Iris pigment epithelial cell (primary cell): ENCODE data around the gene FASLG.
"Not testable (repeated sequence)": the region's sequence is repeated elsewhere in the genome, so short reads cannot be mapped to it uniquely, and the experiment has no call there.

Experiments
- DNase-seq: peaks from one replicate; pipeline ENCODE4 v3.0.0-alpha.2; 2011; ENCODE audit warnings: low read depth

The FASLG gene, protein sequence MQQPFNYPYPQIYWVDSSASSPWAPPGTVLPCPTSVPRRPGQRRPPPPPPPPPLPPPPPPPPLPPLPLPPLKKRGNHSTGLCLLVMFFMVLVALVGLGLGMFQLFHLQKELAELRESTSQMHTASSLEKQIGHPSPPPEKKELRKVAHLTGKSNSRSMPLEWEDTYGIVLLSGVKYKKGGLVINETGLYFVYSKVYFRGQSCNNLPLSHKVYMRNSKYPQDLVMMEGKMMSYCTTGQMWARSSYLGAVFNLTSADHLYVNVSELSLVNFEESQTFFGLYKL

DNA sequence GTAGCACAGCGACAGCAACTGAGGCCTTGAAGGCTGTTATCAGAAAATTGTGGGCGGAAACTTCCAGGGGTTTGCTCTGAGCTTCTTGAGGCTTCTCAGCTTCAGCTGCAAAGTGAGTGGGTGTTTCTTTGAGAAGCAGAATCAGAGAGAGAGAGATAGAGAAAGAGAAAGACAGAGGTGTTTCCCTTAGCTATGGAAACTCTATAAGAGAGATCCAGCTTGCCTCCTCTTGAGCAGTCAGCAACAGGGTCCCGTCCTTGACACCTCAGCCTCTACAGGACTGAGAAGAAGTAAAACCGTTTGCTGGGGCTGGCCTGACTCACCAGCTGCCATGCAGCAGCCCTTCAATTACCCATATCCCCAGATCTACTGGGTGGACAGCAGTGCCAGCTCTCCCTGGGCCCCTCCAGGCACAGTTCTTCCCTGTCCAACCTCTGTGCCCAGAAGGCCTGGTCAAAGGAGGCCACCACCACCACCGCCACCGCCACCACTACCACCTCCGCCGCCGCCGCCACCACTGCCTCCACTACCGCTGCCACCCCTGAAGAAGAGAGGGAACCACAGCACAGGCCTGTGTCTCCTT is at the start of gene FASLG:
Gene FASLG, plus strand, starts transcription at position 233 of the 583 bp plus-strand sequence. Its CDS starts 99 bp downstream, at position 332.
- no peak for DNase-seq

DNA sequence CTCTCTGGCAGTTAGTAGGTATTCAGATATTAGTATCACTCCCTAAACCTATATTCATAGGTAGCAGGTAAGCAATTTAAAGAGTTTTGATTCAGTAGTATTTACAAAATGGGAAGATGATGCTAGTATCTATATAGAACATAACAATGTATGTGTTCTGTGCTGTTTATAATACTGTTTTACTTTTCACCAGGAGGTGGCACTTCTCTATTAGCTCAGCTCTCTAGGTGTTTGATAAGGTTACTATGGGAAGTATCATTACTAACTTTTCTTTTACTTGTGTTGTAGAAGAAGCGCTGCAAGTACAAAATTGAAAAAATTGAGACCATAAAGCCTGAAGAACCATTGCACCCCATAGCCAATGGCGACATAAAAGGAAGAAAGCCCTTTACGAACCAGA is 49.4 kb upstream of the FASLG start:
- DNase-seq: peak; percentile 27

DNA sequence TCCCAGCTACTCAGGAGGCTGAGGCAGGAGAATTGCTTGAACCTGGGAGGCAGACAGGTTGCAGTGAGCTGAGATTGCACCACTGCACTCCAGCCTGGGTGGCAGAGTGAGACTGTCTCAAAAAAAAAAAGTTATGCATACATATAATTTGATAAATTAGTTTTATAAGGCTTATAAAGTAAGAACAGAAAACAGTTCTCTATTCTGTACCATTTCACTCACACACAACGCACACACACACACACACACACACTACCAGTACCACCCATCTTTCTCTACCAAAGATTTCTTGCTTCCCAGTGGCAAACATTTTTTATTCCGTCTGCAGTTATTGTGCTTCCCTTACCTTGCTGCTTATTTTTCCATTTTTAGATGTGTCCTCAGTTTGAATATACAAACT is 46.4 kb upstream of the FASLG start:
- DNase-seq: no peak

GRCh38 chr1:172613294-172613693 is 45.6 kb upstream of the FASLG start:
- peak; percentile 54 for DNase-seq

DNA sequence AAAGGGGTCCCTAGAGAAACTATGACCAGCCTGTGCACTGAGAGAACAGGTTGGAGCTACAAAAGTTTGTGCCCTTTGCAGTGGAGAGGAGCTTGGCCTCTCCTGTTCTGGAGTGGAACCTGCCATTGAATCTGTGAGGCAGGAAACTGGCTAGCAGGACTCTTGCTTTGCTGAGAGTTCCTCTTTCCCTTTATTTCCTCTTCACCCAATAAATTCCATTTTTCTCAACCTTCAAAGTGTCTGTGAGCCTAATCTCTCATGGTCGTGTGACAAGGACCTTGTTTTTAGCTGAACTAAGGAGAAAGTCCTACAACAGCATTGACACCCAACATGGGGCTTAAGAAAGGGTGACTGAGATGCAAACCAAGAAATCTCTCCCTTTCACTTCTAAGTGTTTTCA is 42.7 kb upstream of the FASLG start:
- DNase-seq: no peak

DNA sequence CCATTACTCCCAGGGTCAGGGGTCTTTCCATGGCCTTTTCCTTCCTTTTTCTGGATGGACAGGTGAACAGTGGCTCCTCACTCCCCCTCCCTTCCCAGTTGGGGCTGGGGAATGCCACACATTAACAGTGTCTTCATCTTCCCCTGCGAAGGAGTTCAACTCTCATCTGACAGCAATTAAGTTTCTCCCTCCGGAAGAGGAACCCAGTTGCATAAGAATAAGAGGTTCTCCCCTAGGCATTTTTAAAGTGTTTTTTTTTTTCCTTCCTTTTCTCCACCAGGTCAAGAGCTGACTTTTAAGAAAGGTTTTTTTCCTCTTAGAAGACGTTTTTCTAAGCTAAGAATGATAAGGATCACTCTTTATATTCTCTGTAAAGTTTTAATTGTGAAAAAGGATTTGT is 42.3 kb upstream of the FASLG start:
- no peak for DNase-seq

GRCh38 chr1:172620603-172621002 is 38.3 kb upstream of the FASLG start:
- not testable (repeated sequence) for DNase-seq

DNA sequence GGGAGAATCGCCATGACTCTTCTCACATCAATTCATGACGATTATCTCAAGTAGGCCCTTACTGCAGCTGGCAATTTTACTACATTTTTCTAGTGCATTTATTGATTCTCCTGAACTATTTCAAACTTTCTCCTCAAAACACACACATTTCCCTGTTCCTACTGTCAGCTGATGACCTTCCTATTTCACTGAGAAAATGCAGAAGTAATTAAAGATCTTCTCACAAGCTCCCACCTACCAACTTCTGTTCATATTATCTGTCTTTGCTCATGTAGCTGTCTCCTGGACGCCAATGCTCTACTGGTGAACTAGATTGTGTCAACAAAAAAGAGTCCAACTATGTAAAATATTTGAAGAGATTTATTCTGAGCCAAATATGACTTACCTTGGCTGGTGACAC is 36.4 kb upstream of the FASLG start:
- DNase-seq: no peak

GRCh38 chr1:172623748-172624147 is 35.2 kb upstream of the FASLG start:
- no peak for DNase-seq

DNA sequence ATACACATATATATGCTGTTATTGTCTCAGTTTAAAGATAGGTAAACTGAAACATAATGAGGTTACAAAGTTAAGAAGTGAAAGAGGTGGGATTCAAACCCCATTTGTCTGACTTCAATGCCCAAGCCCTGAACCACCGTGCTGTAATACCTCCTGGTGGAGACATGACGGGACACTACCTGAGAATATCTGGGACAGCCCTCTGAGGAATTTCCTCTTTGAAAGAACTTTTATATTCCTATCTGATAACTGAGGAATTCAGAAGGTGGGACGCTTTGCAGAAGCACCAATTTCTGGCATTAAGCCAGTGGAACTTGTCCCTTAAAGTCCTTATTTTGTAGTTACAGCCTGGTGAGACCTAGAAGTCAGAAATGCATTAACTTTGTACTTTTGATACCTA is 32.1 kb upstream of the FASLG start:
- DNase-seq: no peak

DNA sequence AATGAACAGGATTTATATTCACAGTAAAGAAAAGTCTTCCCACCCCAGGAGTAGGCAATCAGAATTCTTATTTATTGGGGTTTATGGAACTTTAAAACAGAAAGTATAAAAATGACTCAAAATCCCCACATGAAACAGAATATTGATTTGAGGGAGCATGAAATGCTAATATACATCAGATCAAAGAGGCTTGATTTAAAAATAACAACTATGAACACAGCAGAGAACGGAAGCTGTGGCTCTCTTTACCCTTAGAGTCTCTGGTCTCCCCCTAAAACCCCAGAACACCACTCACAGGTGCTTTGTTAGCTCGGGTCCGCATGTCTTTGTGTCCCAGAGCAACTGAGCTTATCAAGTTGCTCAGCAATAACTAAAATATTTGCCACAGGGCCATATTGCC is 31.2 kb upstream of the FASLG start:
- DNase-seq: no peak

- peak; percentile 72 for DNase-seq
These were observed 30.5 kb upstream of the FASLG start for GRCh38 chr1:172628401-172628800.

DNA sequence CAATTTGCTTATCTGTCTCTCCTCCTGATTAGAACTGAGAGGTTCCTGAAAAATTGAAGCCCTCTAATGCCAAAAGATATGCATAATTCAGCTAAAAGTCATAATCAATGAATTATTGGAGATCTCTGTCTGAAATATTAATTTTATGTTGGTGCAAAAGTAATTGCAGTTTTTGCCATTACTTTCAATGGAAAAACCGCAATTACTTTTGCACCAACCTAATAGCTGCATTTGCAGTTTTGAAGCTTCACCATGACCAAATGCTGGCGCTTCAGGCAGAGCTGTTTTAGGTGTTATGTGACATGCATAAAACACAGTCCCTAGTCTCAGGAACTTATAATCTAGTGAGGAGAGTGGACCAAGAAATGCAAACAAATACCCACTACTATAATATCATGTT is 29.7 kb upstream of the FASLG start:
- no peak for DNase-seq

DNA sequence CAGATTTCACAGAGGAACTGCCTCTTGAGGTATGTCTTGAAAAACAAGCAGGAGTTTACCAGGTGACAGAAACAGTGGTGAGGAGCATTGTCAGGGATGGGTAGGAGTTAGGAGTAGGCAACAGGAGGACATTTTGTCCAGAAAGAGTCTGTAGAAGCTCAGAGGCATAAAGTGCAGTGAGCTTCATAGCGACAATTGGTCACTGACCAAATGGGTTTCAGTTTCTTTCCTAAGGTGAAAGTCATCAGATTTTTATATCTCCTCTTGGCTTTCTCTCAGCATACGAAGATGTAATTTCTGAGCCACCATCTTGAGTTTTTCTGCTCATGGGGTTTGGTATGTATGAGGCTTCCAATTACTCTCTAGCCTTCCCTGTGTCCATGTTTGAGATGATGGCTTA is 29.3 kb upstream of the FASLG start:
- DNase-seq: no peak

DNA sequence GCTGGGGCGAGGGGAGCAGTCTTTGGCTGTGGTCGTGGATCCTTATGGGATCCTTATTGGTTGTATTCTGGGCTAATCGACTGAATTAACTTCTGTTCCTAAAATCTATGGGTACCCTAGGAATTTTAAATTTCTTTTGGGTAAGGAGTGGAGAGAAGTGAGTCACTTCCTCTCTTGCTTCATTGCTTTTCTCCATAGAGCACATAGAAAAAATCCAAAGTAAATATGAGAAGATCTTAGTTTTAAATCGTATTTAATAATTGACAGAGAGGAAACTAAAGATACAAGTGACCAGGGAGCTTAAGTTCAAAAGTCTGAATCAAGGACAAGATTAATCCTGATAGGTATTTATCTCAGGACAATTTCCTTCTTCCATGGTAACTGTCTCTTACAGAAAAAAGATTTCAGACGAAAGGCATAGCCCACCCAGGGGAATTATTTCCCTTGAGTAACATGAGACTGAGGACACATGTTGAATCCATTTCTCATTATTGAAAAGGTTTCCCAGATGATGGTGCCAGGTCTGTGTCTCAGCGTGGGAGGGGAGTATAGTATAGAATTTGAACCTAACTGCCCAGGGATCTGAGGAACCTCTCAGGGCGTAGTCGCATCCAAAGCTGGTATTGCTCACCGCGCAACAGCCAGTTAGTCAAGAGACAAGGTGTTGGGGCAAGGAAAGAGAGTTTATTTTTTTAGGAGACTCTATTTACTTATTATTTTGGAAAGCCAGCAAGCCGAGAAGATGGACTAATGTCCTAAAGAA is 28.7 kb upstream of the FASLG start:
- DNase-seq: peak; percentile 53

DNA sequence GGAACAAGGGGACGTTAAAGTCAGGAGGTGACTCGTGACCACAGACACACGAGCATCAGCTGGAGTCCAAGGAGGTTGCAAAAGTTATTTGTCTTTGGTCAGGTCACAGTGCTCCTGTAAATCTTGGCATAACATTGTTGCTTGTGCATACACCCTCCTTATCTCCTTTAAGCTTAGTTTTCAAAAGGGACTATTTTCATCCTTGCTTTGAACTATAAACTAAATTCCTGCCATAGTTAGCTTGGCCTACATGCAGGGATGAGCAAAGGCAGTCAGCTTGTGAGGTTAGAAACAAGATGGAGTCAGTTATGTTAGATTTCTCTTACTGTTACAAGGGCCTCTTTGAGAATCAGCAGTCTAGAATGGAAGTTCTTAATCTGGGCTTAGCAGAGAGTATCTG is 28.0 kb upstream of the FASLG start:
- DNase-seq: peak; percentile 45

GRCh38 chr1:172637522-172637921 is 21.4 kb upstream of the FASLG start:
- DNase-seq: peak; percentile 98

- DNase-seq: no peak
These were observed 20.7 kb upstream of the FASLG start for GRCh38 chr1:172638249-172638648.

DNA sequence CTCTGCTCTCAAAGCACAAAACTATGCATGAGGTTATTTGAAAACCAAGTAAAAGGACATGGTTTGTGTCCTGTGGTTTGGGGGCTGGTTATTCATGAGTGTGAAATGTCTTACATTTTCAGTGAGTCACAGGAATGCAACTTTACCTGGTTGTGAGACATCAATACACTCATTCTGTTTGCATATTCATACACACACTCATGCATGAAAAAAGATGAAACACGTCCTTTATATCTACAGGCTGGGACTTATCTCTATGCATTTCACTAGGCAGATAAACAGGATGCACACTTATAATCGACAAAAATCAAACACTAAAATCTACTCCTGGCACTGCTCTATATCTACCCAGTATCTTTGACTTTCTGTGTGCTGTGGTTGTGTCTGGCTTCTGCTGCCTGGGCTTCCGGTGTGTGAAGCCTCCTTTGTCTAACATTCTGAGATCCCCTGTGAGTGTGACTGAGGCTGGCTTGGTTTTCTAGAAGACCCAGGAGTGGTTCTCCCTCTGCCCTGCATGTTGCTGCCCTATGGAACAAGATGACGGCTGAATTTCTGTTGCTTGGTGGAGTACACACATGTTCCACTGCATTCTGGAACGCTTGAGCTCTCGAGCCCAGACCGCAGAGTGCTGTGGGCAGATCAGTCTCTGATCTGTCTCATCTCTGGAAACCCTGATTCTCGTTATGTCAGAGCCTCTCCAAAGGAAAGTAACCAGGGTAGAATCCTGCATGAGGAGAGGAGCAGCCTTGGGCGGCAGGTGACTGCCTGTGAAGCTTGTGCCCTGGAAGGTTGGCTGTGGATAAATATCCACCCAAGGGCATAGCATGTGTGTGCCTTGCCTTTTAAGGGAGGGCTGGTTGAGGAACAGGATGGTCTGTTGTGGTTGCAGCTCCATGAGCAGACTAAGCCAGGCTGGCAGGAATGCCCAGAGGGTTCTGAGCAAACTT is 19.7 kb upstream of the FASLG start:
- peak; percentile 98 for DNase-seq

DNA sequence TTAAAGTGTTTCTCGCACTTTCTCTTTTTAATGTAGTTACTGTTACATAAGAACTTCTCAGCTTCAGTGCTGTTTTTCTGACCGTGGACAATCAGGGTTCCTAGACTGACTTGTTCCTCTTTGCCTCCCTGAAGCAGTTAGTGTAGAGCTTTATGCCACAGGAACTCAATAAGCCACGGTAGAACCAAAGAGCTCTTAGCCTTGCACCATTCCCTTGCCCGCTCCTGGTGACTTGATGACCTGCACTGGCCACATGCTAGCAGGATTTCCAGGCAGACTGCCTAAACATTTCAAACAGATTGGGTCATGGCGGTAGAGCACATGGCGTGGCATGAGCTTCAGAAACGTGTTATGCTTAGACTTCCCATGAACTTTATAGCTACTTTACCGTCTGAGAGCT is 18.8 kb upstream of the FASLG start:
- DNase-seq: peak; percentile 55

- DNase-seq: no peak
These were observed 17.4 kb upstream of the FASLG start for GRCh38 chr1:172641492-172641891.

DNA sequence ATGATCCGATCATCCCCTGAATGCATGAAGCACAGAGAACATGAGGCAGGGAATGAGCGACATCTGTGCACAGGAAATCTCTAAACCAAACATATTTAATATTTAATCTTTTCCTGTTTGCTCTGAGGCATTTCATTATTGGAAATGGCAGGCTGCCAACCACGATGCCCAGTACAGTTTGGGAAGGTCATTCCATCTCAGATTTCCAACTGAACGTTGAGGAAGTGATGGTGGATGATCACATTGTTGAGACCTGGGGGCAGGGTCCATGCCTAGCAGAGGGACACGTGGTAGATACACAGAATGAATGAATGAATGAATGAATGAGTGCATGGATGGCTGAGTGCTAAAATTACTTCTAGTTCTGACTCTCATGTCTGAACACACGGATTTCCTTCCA is 15.9 kb upstream of the FASLG start:
- no peak for DNase-seq
